ENCODE measurements around the gene KAT8.

Gene KAT8

DNA sequence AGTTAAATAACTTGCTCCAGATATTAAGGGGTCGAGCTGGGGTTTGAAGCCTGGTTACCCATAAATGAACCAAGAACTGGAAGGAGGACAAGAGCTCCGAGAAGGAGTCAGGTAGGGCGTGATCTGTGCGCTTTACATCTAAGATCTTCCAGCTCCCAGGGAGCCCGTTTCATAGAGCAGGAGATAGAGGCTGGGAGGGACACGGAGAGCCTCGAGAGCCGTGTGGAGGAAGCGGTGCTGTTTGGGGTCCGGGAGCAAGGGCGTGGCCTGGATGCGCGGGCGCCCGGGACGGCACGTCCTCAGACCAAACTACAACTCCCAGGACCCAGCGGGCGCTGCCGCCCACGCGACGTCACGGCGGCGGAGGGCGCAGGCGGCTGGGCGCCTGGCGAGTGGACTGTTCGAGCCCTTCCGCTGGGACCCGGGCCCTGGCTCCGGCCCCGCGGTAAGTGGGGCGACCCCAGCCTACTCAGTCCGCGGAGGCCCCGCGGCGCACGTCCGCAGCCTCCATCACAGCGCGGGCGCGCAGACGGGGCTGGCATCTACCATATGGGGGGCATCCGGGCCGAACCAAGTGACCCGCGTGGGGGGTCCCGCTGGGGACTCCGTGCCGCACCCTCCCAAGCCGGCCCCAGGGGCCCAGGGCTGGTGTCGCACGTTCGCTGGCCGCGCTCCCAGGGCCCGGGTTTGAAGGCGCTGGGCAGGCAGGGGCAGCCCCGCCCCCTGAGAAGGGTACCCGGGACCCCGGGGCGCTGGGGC is 9.2 kb upstream of the KAT8 start, which contains the start of gene BCKDK:
Gene BCKDK, plus strand, starts transcription at position 352 of the 759 bp plus-strand sequence. CDS start 838 bp downstream, outside the sequence.
- H3K4me3 ChIP-seq (ENCODE audit: low read length): peak within 1 kb of the TSS; percentile 73
- TF ChIP-seq, protein P1, sequence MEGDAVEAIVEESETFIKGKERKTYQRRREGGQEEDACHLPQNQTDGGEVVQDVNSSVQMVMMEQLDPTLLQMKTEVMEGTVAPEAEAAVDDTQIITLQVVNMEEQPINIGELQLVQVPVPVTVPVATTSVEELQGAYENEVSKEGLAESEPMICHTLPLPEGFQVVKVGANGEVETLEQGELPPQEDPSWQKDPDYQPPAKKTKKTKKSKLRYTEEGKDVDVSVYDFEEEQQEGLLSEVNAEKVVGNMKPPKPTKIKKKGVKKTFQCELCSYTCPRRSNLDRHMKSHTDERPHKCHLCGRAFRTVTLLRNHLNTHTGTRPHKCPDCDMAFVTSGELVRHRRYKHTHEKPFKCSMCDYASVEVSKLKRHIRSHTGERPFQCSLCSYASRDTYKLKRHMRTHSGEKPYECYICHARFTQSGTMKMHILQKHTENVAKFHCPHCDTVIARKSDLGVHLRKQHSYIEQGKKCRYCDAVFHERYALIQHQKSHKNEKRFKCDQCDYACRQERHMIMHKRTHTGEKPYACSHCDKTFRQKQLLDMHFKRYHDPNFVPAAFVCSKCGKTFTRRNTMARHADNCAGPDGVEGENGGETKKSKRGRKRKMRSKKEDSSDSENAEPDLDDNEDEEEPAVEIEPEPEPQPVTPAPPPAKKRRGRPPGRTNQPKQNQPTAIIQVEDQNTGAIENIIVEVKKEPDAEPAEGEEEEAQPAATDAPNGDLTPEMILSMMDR (IDR thresholded peaks at IDR 0.05; ENCODE audit: insufficient read depth, low read depth, low read length, missing control alignments): no peak
- peak; percentile 69 for DNase-seq (ENCODE audit: low read depth)

DNA sequence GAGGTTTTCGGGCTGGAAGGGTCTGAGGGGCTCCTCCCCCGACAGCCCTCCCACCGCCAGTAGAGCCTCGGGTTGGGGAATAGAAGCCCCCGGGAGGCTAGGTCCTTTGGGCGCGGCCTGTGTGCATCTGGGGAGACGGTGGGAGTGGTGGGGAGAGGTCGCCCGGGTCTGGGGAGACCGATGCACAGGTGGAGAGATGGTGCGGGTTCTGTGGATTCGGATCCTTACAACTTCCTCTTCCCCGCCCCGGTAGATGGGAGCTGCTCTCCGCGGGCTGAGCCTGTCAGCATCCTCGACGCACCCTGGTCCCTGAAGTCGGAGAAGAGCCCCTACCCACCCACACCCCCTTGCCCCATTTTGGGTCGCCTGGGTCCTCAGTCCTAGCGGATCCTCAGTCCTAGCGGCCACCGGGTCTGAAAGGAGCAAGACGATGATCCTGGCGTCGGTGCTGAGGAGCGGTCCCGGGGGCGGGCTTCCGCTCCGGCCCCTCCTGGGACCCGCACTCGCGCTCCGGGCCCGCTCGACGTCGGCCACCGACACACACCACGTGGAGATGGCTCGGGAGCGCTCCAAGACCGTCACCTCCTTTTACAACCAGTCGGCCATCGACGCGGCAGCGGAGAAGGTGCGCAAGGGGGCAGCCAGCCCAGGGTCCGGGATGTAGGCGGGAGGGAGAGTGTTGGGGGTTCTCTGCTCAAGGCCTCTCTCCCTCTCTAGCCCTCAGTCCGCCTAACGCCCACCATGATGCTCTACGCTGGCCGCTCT is 8.5 kb upstream of the KAT8 start:
- H3K4me3 ChIP-seq (ENCODE audit: low read length): peak overlapping the region; percentile 73
- no peak for DNase-seq (ENCODE audit: low read depth)
- TF ChIP-seq, protein P1 (IDR thresholded peaks at IDR 0.05; ENCODE audit: insufficient read depth, low read depth, low read length, missing control alignments): no peak

DNA sequence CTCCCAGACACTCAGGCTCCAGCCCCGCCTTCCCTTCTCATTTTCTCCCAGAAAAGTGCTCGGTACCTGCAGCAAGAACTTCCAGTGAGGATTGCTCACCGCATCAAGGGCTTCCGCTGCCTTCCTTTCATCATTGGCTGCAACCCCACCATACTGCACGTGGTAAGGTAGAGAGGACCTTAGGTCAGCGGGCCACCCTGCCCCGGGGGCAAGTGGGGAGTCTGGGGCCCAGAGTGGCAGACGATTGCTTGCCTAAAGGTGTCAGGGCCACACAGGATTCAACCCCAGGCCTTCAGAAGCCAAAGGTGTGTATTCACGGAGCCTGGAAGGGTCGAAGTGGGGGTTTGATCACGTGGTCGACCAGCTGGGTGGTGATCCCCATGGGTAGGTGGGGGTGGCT is 7.8 kb upstream of the KAT8 start:
- TF ChIP-seq, protein P1 (IDR thresholded peaks at IDR 0.05; ENCODE audit: insufficient read depth, low read depth, low read length, missing control alignments): no peak
- no peak overlapping the region for H3K4me3 ChIP-seq (ENCODE audit: low read length)
- DNase-seq (ENCODE audit: low read depth): no peak

DNA sequence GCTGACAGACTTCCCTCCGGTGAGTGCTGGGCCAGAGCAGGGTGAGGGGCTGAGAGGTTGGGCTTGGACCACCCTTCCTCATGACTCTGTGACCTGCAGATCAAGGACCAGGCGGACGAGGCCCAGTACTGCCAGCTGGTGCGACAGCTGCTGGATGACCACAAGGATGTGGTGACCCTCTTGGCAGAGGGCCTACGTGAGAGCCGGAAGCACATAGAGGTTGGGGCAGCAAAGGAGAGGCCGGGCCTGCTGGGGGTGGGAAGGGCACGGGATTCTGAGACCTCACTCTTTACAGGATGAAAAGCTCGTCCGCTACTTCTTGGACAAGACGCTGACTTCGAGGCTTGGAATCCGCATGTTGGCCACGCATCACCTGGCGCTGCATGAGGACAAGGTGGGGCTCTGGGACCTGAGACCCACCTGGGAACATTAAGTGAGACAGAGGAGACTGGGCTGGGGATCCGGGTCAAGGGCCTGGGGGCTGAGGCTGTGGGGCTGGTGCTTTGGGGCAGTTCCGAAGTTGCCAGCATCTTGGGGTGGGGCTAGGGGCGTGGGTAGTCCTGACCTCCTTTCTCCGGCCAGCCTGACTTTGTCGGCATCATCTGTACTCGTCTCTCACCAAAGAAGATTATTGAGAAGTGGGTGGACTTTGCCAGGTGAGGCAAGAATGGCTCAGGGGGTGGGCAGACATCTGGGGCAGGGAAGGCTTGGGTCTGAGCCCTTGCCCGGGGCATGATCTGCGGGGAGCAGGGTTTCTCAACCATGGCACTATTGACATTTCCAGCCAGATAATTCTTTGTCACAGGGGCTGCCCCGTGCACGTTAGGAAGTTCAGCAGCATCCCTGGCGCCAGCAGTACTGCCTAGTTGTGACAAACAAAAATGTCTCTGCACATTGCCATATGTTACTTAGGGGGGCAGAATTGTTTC is 7.1 kb upstream of the KAT8 start:
- DNase-seq (ENCODE audit: low read depth): no peak
- TF ChIP-seq, protein P1 (IDR thresholded peaks at IDR 0.05; ENCODE audit: insufficient read depth, low read depth, low read length, missing control alignments): no peak
- no peak overlapping the region for H3K4me3 ChIP-seq (ENCODE audit: low read length)

DNA sequence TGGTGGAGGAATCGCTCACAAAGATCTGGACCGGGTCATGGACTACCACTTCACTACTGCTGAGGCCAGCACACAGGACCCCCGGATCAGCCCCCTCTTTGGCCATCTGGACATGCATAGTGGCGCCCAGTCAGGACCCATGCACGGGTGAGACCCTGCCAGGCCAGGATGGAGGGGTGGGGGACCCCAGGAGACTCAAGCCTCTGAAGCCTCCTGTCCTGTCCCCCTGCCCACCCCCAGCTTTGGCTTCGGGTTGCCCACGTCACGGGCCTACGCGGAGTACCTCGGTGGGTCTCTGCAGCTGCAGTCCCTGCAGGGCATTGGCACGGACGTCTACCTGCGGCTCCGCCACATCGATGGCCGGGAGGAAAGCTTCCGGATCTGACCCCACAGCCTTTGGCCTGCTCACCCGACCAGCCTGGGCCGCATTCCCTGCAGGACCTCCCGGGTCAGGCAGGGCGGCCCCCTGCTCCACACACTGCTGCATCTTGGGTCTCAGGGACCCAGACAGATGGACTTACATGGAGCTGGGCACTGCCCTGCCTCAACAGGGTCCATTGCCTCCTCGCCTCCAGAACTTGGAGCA is 5.5 kb upstream of the KAT8 start:
- TF ChIP-seq, protein P1 (IDR thresholded peaks at IDR 0.05; ENCODE audit: insufficient read depth, low read depth, low read length, missing control alignments): no peak

DNA sequence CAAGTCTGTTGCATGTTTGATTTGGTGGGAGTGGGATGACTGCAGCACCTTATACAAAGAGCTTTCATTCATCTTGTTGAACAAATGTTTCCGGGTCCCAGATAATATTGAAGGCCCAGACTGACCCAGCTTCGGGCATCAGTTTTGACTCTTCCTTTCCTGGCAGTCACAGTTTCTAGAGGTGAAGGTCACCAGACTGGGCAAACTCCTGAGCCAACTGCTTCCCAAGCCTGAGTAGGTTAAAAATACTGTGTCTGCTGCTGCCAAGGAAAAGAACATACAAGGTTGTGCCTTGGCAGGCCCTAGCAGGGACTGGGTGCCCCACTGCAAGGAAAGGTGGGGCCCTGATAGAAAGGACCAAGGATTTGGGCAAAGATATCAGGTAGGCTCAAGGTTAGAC is 4.8 kb upstream of the KAT8 start:
- no peak overlapping the region for H3K4me3 ChIP-seq (ENCODE audit: low read length)
- no peak for DNase-seq (ENCODE audit: low read depth)
- TF ChIP-seq, protein P1 (IDR thresholded peaks at IDR 0.05; ENCODE audit: insufficient read depth, low read depth, low read length, missing control alignments): no peak

More for the DNA sequence above, 5.5 kb upstream of the KAT8 start:
- DNase-seq (ENCODE audit: low read depth): no peak
- no peak overlapping the region for H3K4me3 ChIP-seq (ENCODE audit: low read length)

Measured in epithelial cell of esophagus (primary cell).